Measurements from ENCODE around the gene CD99L2. TPM values are rescaled to one million over a fixed set of nuclear protein-coding genes. Genes with fewer than 3 reads are reported as not detected.

The CD99L2 gene
- total and polyA plus RNA-seq, 2 of the 8 experiments (the other 6 are each of a cell fraction or from before 2014, with no cell fraction given), result 8.0 to 8.5 TPM

DNA sequence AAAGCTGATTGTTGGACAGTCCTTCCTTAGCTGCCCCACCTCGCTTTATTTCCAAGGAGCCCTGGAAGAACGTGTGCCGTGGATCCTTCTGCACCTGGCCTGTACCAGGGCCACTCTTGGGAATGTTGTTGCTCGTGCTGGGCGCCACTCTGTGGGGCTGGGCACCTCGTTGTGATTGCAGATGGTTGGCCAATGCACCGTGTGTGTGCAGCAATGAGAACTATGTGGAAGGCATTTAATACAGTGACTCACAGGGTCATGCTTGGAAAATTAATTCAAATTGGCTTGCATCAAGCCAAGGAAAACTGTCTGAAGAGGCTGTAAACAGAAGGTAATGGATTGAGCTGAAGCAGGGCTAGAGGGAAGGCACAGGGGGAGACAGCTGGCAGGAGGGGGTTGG is 37.0 kb upstream of the CD99L2 start (continued):
- TF ChIP-seq RNF2 (IDR thresholded peaks at IDR 0.05; ENCODE audit: borderline replicate concordance, low read depth, low read length, missing control alignments, poor library complexity, severe bottlenecking) (no peak), EZH2 (IDR thresholded peaks at IDR 0.05; ENCODE audit: low read depth, low read length, severe bottlenecking) (no peak), JUN (IDR thresholded peaks at IDR 0.05; ENCODE audit: low read depth, low read length) (no peak)
- TF ChIP-seq, protein P1, sequence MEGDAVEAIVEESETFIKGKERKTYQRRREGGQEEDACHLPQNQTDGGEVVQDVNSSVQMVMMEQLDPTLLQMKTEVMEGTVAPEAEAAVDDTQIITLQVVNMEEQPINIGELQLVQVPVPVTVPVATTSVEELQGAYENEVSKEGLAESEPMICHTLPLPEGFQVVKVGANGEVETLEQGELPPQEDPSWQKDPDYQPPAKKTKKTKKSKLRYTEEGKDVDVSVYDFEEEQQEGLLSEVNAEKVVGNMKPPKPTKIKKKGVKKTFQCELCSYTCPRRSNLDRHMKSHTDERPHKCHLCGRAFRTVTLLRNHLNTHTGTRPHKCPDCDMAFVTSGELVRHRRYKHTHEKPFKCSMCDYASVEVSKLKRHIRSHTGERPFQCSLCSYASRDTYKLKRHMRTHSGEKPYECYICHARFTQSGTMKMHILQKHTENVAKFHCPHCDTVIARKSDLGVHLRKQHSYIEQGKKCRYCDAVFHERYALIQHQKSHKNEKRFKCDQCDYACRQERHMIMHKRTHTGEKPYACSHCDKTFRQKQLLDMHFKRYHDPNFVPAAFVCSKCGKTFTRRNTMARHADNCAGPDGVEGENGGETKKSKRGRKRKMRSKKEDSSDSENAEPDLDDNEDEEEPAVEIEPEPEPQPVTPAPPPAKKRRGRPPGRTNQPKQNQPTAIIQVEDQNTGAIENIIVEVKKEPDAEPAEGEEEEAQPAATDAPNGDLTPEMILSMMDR (IDR thresholded peaks at IDR 0.05; ENCODE audit: control extremely low read depth in 1 of 3, insufficient read depth in 1 of 3, low read depth in 1 of 3, low read length in 3 of 3), result no peak
